OCI-M1 (cell line): ENCODE measurements around the gene MAPK8IP2.
"Not testable (repeated sequence)": the region's sequence is repeated elsewhere in the genome, so short reads cannot be mapped to it uniquely, and the experiment has no call there.

ENCODE experiments used
- DNase-seq: peaks from one replicate; lab custom pipeline; 2025; lab: John Stamatoyannopoulos, UW

The MAPK8IP2 gene

GRCh38 chr22:50599816-50600455, 657 bp upstream of the MAPK8IP2 start:
- peak; percentile 61 for DNase-seq

DNA sequence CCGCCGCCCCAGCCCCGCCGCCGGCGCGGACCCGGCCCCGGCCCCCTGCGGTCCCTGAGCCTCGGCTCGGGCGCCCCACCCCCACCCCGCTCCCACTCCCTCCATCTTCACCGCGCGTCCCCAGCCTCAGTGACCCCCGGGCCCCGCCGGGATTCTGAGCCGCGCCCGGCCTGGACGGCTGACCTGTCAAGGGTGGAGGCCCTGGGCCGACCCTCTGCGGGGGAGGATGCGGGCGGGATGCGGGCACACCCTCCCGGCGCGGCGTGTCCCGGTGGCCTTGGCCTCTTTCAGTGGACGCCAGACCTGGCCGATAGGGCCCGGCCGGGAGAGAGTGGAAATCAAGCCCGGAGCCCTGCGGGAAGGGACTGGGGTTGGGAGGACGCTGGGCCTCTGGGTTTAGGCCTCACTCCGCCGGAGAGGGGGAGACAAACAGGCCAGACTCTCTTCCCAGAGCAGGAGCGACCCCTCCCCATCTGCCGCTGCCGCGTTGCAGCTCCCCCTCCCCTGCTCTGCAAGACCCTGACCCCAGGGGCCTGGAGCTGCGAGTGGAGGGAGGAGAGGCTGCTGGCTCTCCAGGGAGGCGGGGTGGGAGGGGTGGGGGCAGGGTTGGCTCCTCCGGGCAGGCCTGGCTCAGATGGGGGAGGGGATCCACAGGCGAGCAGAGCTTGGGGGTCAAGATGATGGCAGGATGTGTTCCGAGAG, 525 bp downstream of the MAPK8IP2 start:
- DNase-seq, result no peak

DNA sequence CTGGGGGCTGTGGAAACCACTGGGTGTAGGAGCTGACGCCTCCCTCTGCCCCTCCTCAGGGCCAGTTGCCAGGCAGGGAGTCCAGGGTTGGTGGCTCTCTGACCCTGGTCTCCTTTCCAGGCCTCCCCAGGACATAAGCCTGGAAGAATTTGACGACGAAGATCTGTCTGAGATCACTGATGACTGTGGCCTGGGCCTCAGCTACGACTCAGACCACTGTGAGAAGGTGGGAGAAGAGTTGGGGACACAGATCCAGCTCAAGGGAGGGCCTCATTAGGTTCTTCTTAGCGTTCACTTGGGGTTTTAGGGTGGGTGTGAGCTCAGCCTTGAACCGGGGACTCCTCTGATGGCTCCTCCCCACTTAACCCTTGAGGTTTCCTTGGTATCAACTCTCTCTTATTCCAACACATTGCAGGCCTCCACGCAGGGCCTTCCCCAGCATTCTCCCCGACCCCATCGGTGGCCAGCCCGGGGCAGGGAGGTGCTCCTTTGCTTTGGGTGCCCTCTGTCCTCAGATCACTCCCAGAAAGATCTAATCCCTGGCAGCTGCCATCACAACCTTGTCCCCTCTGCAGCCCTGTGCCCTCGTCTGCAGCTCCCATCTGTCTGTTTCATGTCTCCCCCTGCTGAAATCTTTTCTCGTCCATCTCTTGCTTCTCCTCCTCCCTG, 1.2 kb downstream of the MAPK8IP2 start:
- no peak for DNase-seq

DNA sequence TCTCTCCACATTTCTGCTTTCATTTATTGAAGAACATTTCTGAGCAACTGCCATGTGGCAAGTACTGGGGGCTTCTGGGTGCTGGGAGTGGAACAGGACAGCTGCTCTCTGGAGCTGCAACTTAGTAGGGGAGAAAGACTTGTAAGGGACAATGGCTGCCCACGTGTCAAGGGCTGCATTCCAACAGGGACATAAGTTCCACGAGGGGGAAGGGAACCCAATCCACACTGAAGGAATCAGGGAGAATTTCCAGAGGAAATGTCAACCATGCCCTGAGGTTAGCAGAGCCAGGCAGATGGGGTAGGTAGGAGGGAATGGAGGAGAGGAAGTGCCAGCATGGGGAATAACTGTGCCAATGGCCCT, 1.7 kb downstream of the MAPK8IP2 start:
- no peak for DNase-seq

GRCh38 chr22:50603511-50604255, 3.1 kb downstream of the MAPK8IP2 start:
- no peak for DNase-seq

GRCh38 chr22:50604256-50605001, 3.8 kb downstream of the MAPK8IP2 start:
- DNase-seq, result no peak

DNA sequence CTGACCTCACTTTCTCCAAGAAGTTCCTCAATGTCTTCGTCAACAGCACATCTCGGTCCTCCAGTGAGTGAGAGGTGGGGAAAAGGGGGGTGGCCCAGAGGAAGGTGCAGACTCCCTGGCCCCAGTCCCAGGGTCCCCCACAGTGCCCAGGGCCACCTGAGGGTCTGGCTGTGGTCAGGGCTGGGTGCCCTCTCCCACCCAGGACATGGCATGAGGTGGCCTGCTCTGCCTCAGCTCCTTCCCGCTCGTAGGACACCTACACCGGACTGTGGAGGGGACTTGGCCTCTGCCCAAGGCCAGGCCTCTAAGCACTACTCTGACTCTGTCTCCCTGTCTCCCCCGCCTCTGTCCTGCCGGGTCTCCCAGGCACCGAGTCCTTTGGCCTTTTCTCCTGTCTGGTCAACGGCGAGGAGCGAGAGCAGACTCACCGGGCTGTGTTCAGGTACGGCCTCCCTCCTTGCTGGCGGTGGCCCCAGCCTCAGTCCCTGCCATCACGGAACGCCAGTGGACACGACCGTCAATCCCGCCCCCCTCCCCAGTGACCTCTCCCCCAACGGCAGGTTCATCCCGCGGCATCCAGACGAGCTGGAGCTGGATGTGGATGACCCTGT, 4.5 kb downstream of the MAPK8IP2 start:
- DNase-seq, result no peak

DNA sequence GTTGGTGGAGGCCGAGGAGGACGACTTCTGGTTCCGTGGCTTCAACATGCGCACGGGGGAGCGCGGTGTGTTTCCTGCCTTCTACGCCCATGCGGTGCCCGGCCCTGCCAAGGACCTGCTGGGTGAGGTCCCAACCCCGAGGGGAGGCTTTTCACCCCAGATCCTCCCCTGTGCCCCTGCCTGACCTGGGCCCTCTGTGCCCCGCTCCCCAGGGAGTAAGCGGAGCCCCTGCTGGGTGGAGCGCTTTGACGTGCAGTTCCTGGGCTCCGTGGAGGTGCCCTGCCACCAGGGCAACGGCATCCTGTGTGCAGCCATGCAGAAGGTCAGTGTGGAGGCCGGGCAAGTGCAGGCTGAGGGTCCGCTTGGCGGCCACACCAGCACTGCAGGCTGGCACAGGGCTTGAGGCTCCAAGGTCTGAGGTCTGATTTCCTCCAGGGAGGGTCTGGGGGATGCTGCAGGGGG, 5.1 kb downstream of the MAPK8IP2 start:
- DNase-seq, result no peak

GRCh38 chr22:50606165-50606945, 5.8 kb downstream of the MAPK8IP2 start:
- DNase-seq, result peak; percentile 8

DNA sequence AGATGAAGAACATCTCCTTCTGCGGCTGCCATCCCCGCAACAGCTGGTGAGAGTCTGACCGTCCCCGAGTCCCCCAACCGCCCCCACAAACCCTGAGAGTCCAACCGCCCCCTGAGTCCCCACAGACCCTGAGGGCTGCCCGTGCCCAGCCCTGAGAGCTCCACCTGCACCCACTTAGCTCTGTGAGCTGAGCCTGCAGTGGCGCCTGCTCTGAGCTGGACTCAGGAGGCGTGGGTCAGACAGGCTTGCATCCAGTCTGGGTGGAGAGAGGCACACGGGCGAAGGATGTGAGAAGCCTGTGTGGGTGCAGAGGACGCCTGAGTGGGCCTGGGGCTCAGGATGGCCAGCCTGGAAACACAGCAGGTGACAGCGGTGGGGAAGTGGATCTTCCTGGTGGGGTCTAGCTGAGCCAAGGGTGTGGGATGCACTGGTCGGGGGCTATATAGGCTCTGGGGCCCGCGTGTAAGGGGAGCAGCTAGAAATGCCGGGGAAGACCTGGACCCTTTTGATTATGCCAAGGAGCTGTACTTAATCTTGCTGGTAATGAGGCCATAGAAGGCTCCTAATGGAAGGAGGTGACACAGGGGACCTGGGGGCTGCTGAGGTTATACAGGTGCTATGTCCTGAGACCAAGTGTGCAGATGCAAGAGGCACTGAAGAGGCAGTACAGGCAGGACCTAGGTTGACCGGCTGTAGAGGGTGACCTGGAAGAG, 6.5 kb downstream of the MAPK8IP2 start:
- DNase-seq, result no peak

- no peak for DNase-seq
Measured at GRCh38 chr22:50607659-50608020, 7.0 kb downstream of the MAPK8IP2 start.

- not testable (repeated sequence) for DNase-seq
Measured at GRCh38 chr22:50608058-50608840, 7.7 kb downstream of the MAPK8IP2 start.

DNA sequence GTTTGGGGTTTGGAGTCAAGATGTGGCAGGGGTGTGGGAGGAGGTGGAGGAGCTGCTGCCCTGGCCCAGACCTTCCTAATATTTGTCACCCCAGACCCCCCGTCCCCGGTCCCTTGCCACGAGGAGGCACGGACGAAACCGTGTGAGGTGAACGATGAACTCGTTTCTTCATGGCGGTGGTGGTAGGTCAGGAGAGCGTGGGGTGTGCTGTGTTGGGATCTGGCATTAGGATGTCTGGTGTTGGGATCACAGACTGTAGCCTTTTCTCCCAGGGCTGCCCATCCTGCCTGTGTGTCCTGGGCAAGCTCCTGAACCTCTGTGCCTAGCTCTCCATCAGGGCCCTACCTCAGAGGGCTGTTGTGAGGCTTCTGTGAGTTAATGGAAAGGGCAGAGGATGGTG, 8.4 kb downstream of the MAPK8IP2 start:
- no peak for DNase-seq

- no peak for DNase-seq
Measured at GRCh38 chr22:50609599-50609998, 9.0 kb downstream of the MAPK8IP2 start.

DNA sequence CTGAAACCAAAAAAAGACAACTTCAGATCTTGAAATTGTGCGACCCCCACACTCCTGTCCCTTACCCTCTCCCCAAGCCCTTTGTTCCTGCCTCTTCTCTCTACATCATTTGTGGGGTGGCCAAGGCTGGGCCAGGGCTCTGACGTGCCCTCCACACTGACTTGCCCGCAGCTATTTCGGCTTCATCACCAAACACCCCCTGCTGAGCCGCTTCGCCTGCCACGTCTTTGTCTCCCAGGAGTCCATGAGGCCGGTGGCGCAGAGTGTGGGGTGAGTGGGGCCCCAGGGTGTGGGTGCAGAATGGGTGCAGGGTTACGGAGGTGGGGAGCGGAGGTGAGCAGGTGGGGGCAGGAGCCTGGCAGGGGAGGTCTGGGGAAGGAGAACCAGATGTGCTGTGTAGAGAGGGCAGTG, 9.5 kb downstream of the MAPK8IP2 start:
- no peak for DNase-seq

DNA sequence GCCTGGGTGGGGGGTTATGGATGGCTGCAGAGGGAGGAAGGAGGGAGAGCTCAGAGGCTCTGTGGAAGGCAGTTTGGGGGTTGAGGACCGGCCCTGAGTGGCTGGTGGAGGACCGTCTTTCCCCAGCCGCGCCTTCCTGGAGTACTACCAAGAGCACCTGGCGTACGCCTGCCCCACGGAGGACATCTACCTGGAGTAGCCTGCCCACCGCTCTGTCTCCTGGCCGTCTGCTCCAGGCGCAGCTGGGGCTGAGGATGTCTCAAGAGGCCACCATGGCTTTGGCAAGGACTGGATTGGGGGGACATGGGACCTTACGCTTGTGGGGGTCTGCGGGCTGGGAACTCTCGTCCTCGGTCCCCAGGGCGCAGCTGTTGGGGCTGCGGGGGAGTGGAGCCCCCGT, 10.0 kb downstream of the MAPK8IP2 start:
- DNase-seq, result no peak

GRCh38 chr22:50611341-50612060, 10.9 kb downstream of the MAPK8IP2 start:
- no peak for DNase-seq

DNA sequence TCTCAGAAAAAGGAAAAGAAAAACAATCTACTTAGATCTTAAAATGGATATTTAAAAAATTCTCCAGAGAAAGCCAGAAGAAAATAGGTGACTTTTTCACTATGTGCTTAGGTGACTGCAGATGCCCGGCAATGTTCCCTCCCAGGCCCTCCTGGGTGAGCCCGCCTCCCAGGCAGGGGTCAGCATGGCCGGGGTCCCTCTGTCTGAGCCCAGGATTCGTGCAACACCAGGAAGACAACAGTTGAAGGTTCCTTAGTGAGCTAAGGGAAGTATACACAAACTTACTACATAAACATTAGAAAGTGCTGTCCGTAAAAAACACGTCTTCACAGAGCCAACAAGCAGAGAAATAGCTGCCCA, 11.6 kb downstream of the MAPK8IP2 start:
- DNase-seq, result no peak
